Adrenal gland (tissue), 12 donors: ENCODE data around the gene RRBP1. TPM values are rescaled to one million over a fixed set of nuclear protein-coding genes. Genes with fewer than 3 reads are reported as not detected.
A peak's percentile ranks its signal among the peaks of the same experiment; 100 is the strongest.

Source experiments
- DNase-seq, 7 donors: peaks; one replicate each; pipeline ENCODE4 v3.0.0-alpha.2; 2019 to 2020
- H3K27ac ChIP-seq, 5 donors: fragments of 200-600 bp; sonication (generic) in 4 of 5; 1 replicate in 3 of 5; 2 replicates in 2 of 5; pipeline versions ENCODE4 v1.5.1 to v1.8.0; 2016 to 2020; ENCODE audit warnings: mild to moderate bottlenecking in 1 of 5
- H3K27me3 ChIP-seq: fragments of 200-600 bp; 2 replicates; pipeline ENCODE4 v1.8.0; 2021
- H3K36me3 ChIP-seq, 2 donors: fragments of 200-600 bp; replicated peaks in 1 of 2; 1 replicate in 1 of 2; 2 replicates in 1 of 2; pipeline versions ENCODE4 v1.5.1 to v1.8.0; 2018 to 2022
- H3K4me1 ChIP-seq, 2 donors: fragments of 200-600 bp; replicated peaks in 1 of 2; 1 replicate in 1 of 2; 2 replicates in 1 of 2; pipeline versions ENCODE4 v1.5.1 to v1.8.0; 2018 to 2021
- H3K4me3 ChIP-seq, 4 donors: fragments of 200-600 bp; sonication (generic) in 3 of 4; one replicate each; pipeline ENCODE4 v1.5.1; 2016 to 2018
- H3K9me3 ChIP-seq, 3 donors: fragments of 200-600 bp; sonication (generic) in 1 of 3; replicated peaks in 1 of 3; 1 replicate in 2 of 3; 2 replicates in 1 of 3; pipeline versions ENCODE4 v1.5.1 to v1.8.0; 2016 to 2021
- POLR2A ChIP-seq, 2 donors: fragments of 450-650 bp; IDR thresholded peaks; one replicate each; pipeline ENCODE4 v1.6.1; 2017; ENCODE audit warnings: antibody characterized with exemption in 2 of 2, mild to moderate bottlenecking in 2 of 2, moderate library complexity in 1 of 2
- WGBS, 4 donors: extraction: QIAGEN DNeasy Blood & Tissue Kit in 2 of 4; methylation state at CpG; one replicate each; pipeline versions ENCODE4 v1.1.5 to v1.1.7; 2013 to 2017; 5-methylcytosine and 5-hydroxymethylcytosine counted together
- intact Hi-C, 2 donors: fragments of 100-400 bp; cut with DNase I; formaldehyde crosslinking; loops; one replicate each; pipeline versions ENCODE4 v1.14.1 to v1.15.0; 2022 to 2023
- polyA plus RNA-seq, 3 donors: library from polyadenylated mRNA; stranded (reverse); fragments of 200-250 nt in 2 of 3; fragments of 350-450 nt in 1 of 3; fragmentation: Illumina TruSeq in 1 of 3; extraction: RNeasy Lipid Tissue Mini Kit (QIAGEN cat#74804) in 1 of 3; gene quantifications; one replicate each; pipeline ENCODE4 v1.2.3, GENCODE V29; 2013 to 2014
- total RNA-seq, 9 donors: library from RNA; depleted of rRNA in 4 of 9; stranded (reverse); fragments of >200 nt in 4 of 9; fragments of 120-200 nt in 1 of 9; fragmentation: NEBNext Ultra II Directional in 1 of 9; extraction: Animal tissue kit (Norgen Biotek cat#: 25700) in 1 of 9; gene quantifications; one replicate each; pipeline versions ENCODE4 v1.1.0 to v1.2.4, GENCODE V29; 2013 to 2023
- TF ChIP-seq, protein P1 (sequence below), 6 experiments: fragments of 450-650 bp in 4 of 6; fragments of 200-600 bp in 2 of 6; sonication (generic) in 1 of 6; IDR thresholded peaks; 1 replicate in 5 of 6; 2 replicates in 1 of 6; pipeline versions ENCODE4 v1.5.1 to v1.8.0; 2016 to 2021; ENCODE audit warnings: antibody characterized with exemption in 6 of 6, mild to moderate bottlenecking in 2 of 6, moderate library complexity in 1 of 6
- donor health status: healthy with polysubstance abuse.
- donor health status: Bipolar disorder and iron deficiency.
- donor health status: DM: yes; HTN: yes; CAD: no.
- donor health status: DM: no; HTN: no; CAD: no.
- donor health status: DM: no; HTN: no; CAD: no.
- donor health status: DM: yes; HTN: yes; CAD: no.

Gene RRBP1
- total and polyA plus RNA-seq, 12 donors: 73.9 to 261 (median 122) TPM

DNA sequence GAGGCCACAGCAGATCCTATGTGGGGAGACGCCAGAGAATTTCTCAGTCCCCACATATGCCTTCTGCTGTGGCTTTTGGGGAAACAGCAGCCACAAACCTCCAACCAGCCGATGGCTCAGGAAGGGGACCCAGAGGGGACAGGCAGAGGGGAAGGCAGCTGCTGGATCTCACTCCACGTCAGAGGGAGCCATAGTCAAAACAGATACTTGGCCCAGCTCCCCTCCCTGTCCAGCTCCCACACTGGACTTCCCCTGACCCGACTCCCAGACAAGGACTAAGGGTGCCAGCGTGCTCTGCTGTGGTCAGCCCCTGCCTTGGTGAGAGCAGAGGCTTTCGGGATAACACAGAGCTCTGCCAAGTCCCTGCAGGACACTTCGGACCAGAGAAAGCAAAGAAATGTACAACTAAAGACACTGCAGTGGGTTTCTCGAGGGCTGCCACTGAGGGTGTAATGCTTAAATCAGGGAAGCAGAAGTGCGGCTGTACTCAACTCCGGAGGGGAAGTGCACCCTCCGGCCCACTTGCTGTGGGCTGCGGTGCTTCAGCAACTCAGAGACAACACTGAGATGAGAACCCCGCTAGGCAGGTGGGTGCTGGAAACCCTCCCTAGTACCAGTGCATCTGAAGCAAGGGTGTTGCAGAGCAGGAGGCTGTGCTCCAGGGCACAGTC is 47.2 kb downstream of the RRBP1 start:
- Histone ChIP-seq H3K9me3 (no peaks in the 10 kb centered on the region), H3K4me1 (peaks cover 22 to 43% of the 10 kb centered on the region in 2 donors), H3K27ac (peak overlapping the region in 4 of 5 donors; percentile 26 to 69 (median 42)), H3K36me3 (peaks cover 0 to 58% of the 10 kb centered on the region in 2 donors), H3K27me3 (no peaks in the 10 kb centered on the region), H3K4me3 (no peak overlapping the region)
- TF ChIP-seq, protein P1, sequence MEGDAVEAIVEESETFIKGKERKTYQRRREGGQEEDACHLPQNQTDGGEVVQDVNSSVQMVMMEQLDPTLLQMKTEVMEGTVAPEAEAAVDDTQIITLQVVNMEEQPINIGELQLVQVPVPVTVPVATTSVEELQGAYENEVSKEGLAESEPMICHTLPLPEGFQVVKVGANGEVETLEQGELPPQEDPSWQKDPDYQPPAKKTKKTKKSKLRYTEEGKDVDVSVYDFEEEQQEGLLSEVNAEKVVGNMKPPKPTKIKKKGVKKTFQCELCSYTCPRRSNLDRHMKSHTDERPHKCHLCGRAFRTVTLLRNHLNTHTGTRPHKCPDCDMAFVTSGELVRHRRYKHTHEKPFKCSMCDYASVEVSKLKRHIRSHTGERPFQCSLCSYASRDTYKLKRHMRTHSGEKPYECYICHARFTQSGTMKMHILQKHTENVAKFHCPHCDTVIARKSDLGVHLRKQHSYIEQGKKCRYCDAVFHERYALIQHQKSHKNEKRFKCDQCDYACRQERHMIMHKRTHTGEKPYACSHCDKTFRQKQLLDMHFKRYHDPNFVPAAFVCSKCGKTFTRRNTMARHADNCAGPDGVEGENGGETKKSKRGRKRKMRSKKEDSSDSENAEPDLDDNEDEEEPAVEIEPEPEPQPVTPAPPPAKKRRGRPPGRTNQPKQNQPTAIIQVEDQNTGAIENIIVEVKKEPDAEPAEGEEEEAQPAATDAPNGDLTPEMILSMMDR (IDR thresholded peaks at IDR 0.05): no peak
- no peak for TF ChIP-seq POLR2A (IDR thresholded peaks at IDR 0.05)
- intact Hi-C loops: no loop called here
- DNase-seq: peak in 3 of 7 donors; percentile 60 to 76 (median 67)
- WGBS, 4 donors: 56 to 86% (median 62%) methylated on average over 8 to 13 of the region's 13 CpGs

DNA sequence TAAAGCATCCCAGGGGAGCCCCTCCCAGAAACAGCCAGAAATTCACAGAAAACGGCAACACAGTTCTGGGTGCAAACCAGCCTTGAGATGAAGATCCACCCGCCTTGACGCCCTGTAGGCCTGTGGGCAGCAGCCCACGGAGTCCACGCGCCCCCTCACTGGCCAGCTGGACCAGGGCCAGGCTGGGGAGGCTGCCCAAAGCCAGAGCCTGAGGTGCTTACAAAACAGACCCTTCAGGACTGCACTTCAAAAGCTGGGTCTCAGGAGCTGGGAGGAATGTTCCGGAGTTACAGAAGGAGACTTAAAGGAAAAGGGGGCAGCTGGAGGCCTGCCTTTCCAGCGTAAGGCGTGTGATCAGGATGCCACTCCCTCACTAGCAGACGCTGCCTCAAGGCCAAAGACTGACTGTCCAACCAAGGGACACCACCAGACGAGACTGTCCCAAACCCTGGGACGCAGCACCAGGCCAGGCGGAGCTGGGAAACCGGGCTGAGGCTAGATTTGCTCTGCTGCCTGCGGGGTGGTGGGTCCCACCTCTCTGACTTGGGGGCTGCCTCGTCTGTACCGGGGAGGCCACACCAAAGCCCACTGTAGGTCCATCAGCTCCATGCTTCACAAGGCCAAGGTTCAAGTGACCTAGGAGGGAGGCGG is 48.1 kb downstream of the RRBP1 start:
- Histone ChIP-seq H3K27me3 (no peaks in the 10 kb centered on the region), H3K9me3 (no peaks in the 10 kb centered on the region), H3K27ac (peak overlapping the region in 4 of 5 donors; percentile 26 to 69 (median 42)), H3K4me1 (peaks cover 22 to 43% of the 10 kb centered on the region in 2 donors), H3K4me3 (no peak overlapping the region), H3K36me3 (peaks cover 0 to 66% of the 10 kb centered on the region in 2 donors)
- WGBS, 4 donors: 70 to 74% (median 72%) methylated on average over 9 to 18 of the region's 18 CpGs
- intact Hi-C loops: no loop called here
- TF ChIP-seq, protein P1 (IDR thresholded peaks at IDR 0.05): no peak
- TF ChIP-seq POLR2A (IDR thresholded peaks at IDR 0.05): no peak
- peak in 2 of 7 donors; percentile 63 to 66 for DNase-seq

DNA sequence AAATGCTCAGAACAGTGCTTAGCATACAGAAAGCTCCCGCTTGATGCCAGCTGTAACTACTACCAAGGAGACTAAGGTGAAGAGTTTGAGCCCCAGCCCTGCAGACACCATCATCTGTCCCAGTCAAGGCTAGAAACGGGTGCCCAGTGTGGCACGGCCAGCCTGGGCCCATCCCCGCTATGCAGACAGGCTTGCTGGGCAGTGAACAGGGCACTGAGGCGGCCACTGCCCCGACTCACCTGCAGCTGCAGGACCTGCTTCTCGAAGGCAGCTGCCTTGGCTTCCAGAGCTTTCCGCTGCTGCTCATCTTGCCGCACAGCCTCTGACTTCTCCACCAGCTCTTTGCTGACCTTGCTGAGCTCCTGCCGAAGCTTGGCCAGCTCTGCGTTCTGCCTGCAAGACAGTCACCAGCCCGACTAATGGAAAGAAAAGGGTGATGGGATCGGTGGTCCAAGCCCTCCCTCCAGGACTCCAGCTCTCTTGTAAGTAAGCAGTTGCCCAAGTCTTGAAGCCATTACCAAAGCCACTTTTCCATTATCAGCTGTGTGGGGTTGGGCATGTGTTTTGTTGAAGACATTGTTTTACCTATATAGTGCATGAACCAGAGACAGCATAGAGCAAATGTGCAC is 48.7 kb downstream of the RRBP1 start:
- H3K4me3 ChIP-seq: no peak overlapping the region
- DNase-seq: no peak
- no peaks in the 10 kb centered on the region for H3K9me3 ChIP-seq
- WGBS, 4 donors: 88 to 96% (median 90%) methylated on average over 5 to 13 of the region's 13 CpGs
- peaks cover 0 to 72% of the 10 kb centered on the region in 2 donors for H3K36me3 ChIP-seq
- no peaks in the 10 kb centered on the region for H3K27me3 ChIP-seq
- H3K27ac ChIP-seq: peak overlapping the region in 1 of 5 donors; percentile 69
- H3K4me1 ChIP-seq: peaks cover 22 to 43% of the 10 kb centered on the region in 2 donors
- TF ChIP-seq, protein P1 (IDR thresholded peaks at IDR 0.05): no peak
- no peak for TF ChIP-seq POLR2A (IDR thresholded peaks at IDR 0.05)
- intact Hi-C loops: no loop called here

DNA sequence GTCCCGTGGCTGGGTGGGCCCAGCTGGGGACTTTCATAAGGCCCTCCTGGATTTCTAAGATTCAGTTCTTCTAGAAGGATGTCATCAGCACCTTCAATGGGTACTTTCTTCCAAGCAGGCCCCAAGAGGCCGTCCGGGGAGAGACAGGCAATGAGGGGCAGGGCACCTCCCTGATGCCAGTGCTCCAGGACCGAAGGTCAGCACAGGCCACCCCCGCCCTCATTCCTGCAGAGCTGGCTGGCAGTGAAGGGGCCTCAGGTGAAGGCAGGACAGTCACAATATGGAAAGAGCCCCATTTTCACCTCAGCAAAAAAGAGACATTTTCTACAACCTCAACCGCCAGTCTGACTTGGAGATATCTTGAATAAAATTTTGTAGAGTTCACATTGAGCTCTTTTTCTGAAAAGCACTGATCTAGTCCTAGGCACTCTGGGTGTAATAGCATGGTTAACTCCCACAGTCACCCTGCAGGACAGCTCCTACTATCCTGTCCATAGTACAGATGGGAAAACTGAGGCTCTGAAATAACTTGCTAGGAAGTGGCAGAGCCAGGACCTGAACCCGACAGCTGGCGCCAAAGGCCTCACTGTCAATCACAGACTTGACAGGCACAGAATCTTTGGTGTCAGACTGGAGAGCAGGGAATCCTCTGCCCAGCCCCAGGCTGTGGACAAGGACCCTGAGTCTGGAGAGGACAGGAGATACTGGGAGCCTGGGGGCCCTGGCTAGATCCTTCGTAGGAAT is 50.3 kb downstream of the RRBP1 start:
- H3K9me3 ChIP-seq: no peaks in the 10 kb centered on the region
- intact Hi-C loops: no loop called here
- H3K27ac ChIP-seq: no peak overlapping the region
- no peak overlapping the region for H3K4me3 ChIP-seq
- WGBS, 4 donors: 83 to 96% (median 92%) methylated on average over 6 to 9 of the region's 9 CpGs
- no peak for DNase-seq
- no peaks in the 10 kb centered on the region for H3K27me3 ChIP-seq
- TF ChIP-seq, protein P1 (IDR thresholded peaks at IDR 0.05): no peak
- no peak for TF ChIP-seq POLR2A (IDR thresholded peaks at IDR 0.05)
- peaks cover 18 to 30% of the 10 kb centered on the region in 2 donors for H3K4me1 ChIP-seq
- peaks cover 0 to 83% of the 10 kb centered on the region in 2 donors for H3K36me3 ChIP-seq
